ENCODE results near the gene CABLES2.

The CABLES2 gene

GRCh38 chr20:62347445-62347844, 59.6 kb downstream of the CABLES2 start:
- Mint-ChIP-seq H3K9me3 (peaks cover 5% of the 10 kb centered on the region), H3K4me3 (no peak overlapping the region), H3K27ac (no peak overlapping the region), H3K4me1 (ENCODE audit: low read depth) (no peaks in the 10 kb centered on the region), H3K27me3 (no peaks in the 10 kb centered on the region), H3K36me3 (ENCODE audit: low read depth) (no peaks in the 10 kb centered on the region)
- DNase-seq = no peak

DNA sequence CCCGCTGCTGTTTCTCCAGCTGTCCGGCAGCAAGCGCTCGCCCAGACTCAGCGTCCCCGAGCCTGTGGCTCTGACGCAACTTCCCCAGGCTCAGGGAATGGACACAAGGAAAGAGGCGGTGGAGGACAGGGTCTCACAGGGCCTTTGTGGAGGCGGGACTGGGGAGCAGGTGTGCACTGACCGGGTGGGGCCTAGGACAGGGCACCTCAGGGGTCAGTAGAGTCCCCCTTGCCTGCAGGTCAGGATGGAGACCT, 60.0 kb downstream of the CABLES2 start:
- Mint-ChIP-seq H3K9me3 (peaks cover 5% of the 10 kb centered on the region), H3K4me3 (no peak overlapping the region), H3K27me3 (no peaks in the 10 kb centered on the region), H3K27ac (no peak overlapping the region), H3K36me3 (ENCODE audit: low read depth) (no peaks in the 10 kb centered on the region), H3K4me1 (ENCODE audit: low read depth) (no peaks in the 10 kb centered on the region)
- DNase-seq = no peak

GRCh38 chr20:62346398-62347150, 60.5 kb downstream of the CABLES2 start:
- H3K27me3 Mint-ChIP-seq = no peaks in the 10 kb centered on the region
- no peak overlapping the region for H3K4me3 Mint-ChIP-seq
- H3K27ac Mint-ChIP-seq = no peak overlapping the region
- H3K4me1 Mint-ChIP-seq (ENCODE audit: low read depth) = no peaks in the 10 kb centered on the region
- peaks cover 5% of the 10 kb centered on the region for H3K9me3 Mint-ChIP-seq
- no peak for DNase-seq
- H3K36me3 Mint-ChIP-seq (ENCODE audit: low read depth) = no peaks in the 10 kb centered on the region

GRCh38 chr20:62345681-62346370, 61.3 kb downstream of the CABLES2 start:
- peaks cover 5% of the 10 kb centered on the region for H3K9me3 Mint-ChIP-seq
- DNase-seq = no peak
- no peaks in the 10 kb centered on the region for H3K27me3 Mint-ChIP-seq
- no peaks in the 10 kb centered on the region for H3K36me3 Mint-ChIP-seq (ENCODE audit: low read depth)
- no peak overlapping the region for H3K27ac Mint-ChIP-seq
- no peak overlapping the region for H3K4me3 Mint-ChIP-seq
- H3K4me1 Mint-ChIP-seq (ENCODE audit: low read depth) = no peaks in the 10 kb centered on the region

- Mint-ChIP-seq H3K4me3 (no peak overlapping the region), H3K36me3 (ENCODE audit: low read depth) (no peaks in the 10 kb centered on the region), H3K27ac (no peak overlapping the region), H3K4me1 (ENCODE audit: low read depth) (no peaks in the 10 kb centered on the region), H3K9me3 (peaks cover 5% of the 10 kb centered on the region), H3K27me3 (peaks cover 3% of the 10 kb centered on the region)
- no peak for DNase-seq
These were observed 62.3 kb downstream of the CABLES2 start for GRCh38 chr20:62344782-62345181.

- H3K4me3 Mint-ChIP-seq = no peak overlapping the region
- peaks cover 3% of the 10 kb centered on the region for H3K9me3 Mint-ChIP-seq
- DNase-seq = no peak
- no peak overlapping the region for H3K27ac Mint-ChIP-seq
- H3K27me3 Mint-ChIP-seq = peaks cover 8% of the 10 kb centered on the region
- H3K4me1 Mint-ChIP-seq (ENCODE audit: low read depth) = no peaks in the 10 kb centered on the region
- H3K36me3 Mint-ChIP-seq (ENCODE audit: low read depth) = no peaks in the 10 kb centered on the region
These were observed 63.0 kb downstream of the CABLES2 start for GRCh38 chr20:62344092-62344491.

- no peak for DNase-seq
- Mint-ChIP-seq H3K27me3 (peaks cover 9% of the 10 kb centered on the region), H3K36me3 (ENCODE audit: low read depth) (no peaks in the 10 kb centered on the region), H3K4me3 (no peak overlapping the region), H3K27ac (no peak overlapping the region), H3K9me3 (no peaks in the 10 kb centered on the region), H3K4me1 (ENCODE audit: low read depth) (no peaks in the 10 kb centered on the region)
These were observed 64.2 kb downstream of the CABLES2 start for GRCh38 chr20:62342910-62343309.

- Mint-ChIP-seq H3K27me3 (peaks cover 25% of the 10 kb centered on the region), H3K9me3 (no peaks in the 10 kb centered on the region), H3K4me3 (no peak overlapping the region), H3K4me1 (ENCODE audit: low read depth) (no peaks in the 10 kb centered on the region), H3K36me3 (ENCODE audit: low read depth) (no peaks in the 10 kb centered on the region), H3K27ac (no peak overlapping the region)
- DNase-seq = no peak
These were observed 67.4 kb downstream of the CABLES2 start for GRCh38 chr20:62339647-62340062.
